A673 (cell line): ENCODE results near the gene FAXC.

Experiments
- EZH2 ChIP-seq: fragments of 200-600 bp; sonication (generic); IDR thresholded peaks from 2 replicates; pipeline ENCODE4 v1.6.1; 2017; ENCODE audit warnings: borderline replicate concordance, low read depth, mild to moderate bottlenecking, mixed read lengths, antibody characterized with exemption, low read length; ENCODE audit not compliant: poor library complexity, severe bottlenecking
- TF ChIP-seq, protein P1 (sequence below): fragments of 300-800, 200-600 bp; sonication (generic); conservative IDR thresholded peaks from 2 replicates; pipeline ENCODE4 v1.5.1; 2017; ENCODE audit warnings: low read depth, mild to moderate bottlenecking, antibody characterized with exemption, low read length, moderate library complexity, mixed read lengths

DNA sequence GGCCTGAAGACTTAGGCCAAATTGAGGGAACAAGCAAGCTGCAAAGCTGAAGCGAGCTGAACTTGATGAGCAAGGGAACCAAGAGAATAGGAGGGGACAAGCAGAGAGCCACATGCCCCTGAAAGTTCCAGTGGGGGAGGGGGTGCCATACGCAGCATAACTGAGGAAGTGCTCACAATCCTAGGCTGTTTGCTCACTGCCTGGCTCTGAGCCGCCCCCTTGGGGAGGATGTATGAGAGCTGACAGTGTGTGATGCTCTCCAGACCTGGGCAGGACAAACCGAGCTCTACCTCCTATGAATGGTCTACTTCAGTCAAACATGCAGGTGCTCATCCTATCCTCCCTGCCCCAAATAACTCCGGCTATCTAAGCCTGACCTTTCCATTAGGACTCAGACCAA, 52.1 kb downstream of the FAXC start:
- TF ChIP-seq EZH2, result no peak
- TF ChIP-seq, protein P1, sequence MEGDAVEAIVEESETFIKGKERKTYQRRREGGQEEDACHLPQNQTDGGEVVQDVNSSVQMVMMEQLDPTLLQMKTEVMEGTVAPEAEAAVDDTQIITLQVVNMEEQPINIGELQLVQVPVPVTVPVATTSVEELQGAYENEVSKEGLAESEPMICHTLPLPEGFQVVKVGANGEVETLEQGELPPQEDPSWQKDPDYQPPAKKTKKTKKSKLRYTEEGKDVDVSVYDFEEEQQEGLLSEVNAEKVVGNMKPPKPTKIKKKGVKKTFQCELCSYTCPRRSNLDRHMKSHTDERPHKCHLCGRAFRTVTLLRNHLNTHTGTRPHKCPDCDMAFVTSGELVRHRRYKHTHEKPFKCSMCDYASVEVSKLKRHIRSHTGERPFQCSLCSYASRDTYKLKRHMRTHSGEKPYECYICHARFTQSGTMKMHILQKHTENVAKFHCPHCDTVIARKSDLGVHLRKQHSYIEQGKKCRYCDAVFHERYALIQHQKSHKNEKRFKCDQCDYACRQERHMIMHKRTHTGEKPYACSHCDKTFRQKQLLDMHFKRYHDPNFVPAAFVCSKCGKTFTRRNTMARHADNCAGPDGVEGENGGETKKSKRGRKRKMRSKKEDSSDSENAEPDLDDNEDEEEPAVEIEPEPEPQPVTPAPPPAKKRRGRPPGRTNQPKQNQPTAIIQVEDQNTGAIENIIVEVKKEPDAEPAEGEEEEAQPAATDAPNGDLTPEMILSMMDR, result no peak
